Endothelial cell of umbilical vein (primary cell): ENCODE measurements around the gene ARID1B. TPM values are rescaled to one million over a fixed set of nuclear protein-coding genes. Genes with fewer than 3 reads are reported as not detected.

ENCODE experiments used
- BruUV-seq: library from RNA; stranded (reverse); fragments of 400-500 nt; replicated peaks from 2 replicates; lab custom pipeline; 2021; lab: Mats Ljungman, UMichigan
- CTCF ChIA-PET: fragments of 300-600, 350-600 bp; sonication (Branson Sonifier 250); formaldehyde crosslinking; loops from one replicate; lab custom pipeline; 2021; ENCODE audit warnings: antibody characterized with exemption, inconsistent platforms; lab: Charles Lee
- POLR2A ChIA-PET: fragments of 300-600, 350-600 bp; sonication (Branson Sonifier 250); formaldehyde crosslinking; loops from one replicate; lab custom pipeline; 2021; ENCODE audit warnings: antibody characterized with exemption, inconsistent platforms; lab: Charles Lee
- DNase-seq: peaks from one replicate; pipeline ENCODE4 v3.0.0-alpha.2; 2011; ENCODE audit warnings: low read depth, low spot score
- FAIRE-seq: peaks from 2 replicates; lab custom pipeline; 2011; peaks lifted over from hg19 to GRCh38; lab: Jason Lieb, UNC
- H2AFZ ChIP-seq: 2 replicates; pipeline ENCODE4 v1.6.0; 2012; ENCODE audit warnings: low read depth, low read length, control low read depth, inconsistent platforms
- H3K27ac ChIP-seq: 2 replicates; pipeline ENCODE4 v1.5.1; 2011; ENCODE audit warnings: low read depth, mild to moderate bottlenecking, control low read depth, low read length, moderate library complexity; ENCODE audit not compliant: insufficient read depth
- H3K27me3 ChIP-seq, 2 experiments: 2 replicates each; pipeline versions ENCODE4 v1.6.0 to v1.6.1; 2011; ENCODE audit warnings: low read length in 2 of 2, mixed read lengths in 1 of 2; ENCODE audit not compliant: control insufficient read depth in 2 of 2, insufficient read depth in 2 of 2
- H3K36me3 ChIP-seq, 2 experiments: 2 replicates in 1 of 2; 3 replicates in 1 of 2; pipeline ENCODE4 v1.5.1; 2011; ENCODE audit warnings: low read length in 2 of 2, mild to moderate bottlenecking in 1 of 2, moderate library complexity in 1 of 2; ENCODE audit not compliant: control insufficient read depth in 2 of 2, insufficient read depth in 2 of 2; ENCODE audit errors: extremely low read depth in 1 of 2
- H3K4me1 ChIP-seq: 3 replicates; pipeline ENCODE4 v1.5.1; 2011; ENCODE audit warnings: mild to moderate bottlenecking, low read length; ENCODE audit not compliant: control insufficient read depth, insufficient read depth; ENCODE audit errors: extremely low read depth
- H3K4me2 ChIP-seq: 2 replicates; pipeline ENCODE4 v1.6.1; 2011; ENCODE audit warnings: low read length, control low read depth, mixed read lengths; ENCODE audit not compliant: insufficient read depth
- H3K4me3 ChIP-seq, 3 experiments: fragments of 200-600 bp in 1 of 3; sonication (generic), shearing (Covaris generic) in 1 of 3; replicated peaks in 1 of 3; 2 replicates each; pipeline ENCODE4 v1.5.1; 2011 to 2016; ENCODE audit warnings: control low read depth in 3 of 3, low read length in 3 of 3, mild to moderate bottlenecking in 2 of 3, inconsistent platforms in 1 of 3, low read depth in 1 of 3, moderate library complexity in 1 of 3; ENCODE audit not compliant: insufficient read depth in 1 of 3
- H3K79me2 ChIP-seq: 2 replicates; pipeline ENCODE4 v1.6.0; 2012; ENCODE audit warnings: low read length, inconsistent platforms; ENCODE audit not compliant: control insufficient read depth, insufficient read depth
- H3K9ac ChIP-seq: replicated peaks from 2 replicates; pipeline ENCODE3; 2011; ENCODE audit warnings: low read length, control low read depth; ENCODE audit not compliant: insufficient read depth; ENCODE audit errors: extremely low read depth
- H3K9me1 ChIP-seq: replicated peaks from 3 replicates; pipeline ENCODE4 v1.6.0; 2011; ENCODE audit warnings: mild to moderate bottlenecking, low read length; ENCODE audit not compliant: control insufficient read depth, insufficient read depth; ENCODE audit errors: extremely low read depth
- H3K9me3 ChIP-seq: replicated peaks from 2 replicates; pipeline ENCODE4 v1.5.1; 2012; ENCODE audit warnings: low read length, inconsistent platforms; ENCODE audit not compliant: control insufficient read depth, insufficient read depth
- H4K20me1 ChIP-seq: replicated peaks from 2 replicates; pipeline ENCODE3; 2011; ENCODE audit warnings: mild to moderate bottlenecking, low read length; ENCODE audit not compliant: control insufficient read depth, insufficient read depth; ENCODE audit errors: extremely low read depth
- CTCF ChIP-seq, 2 donors: IDR thresholded peaks; 1 replicate in 1 of 2; 2 replicates in 1 of 2; pipeline ENCODE4 v1.5.1; 2011; ENCODE audit warnings: low read length in 2 of 2, mild to moderate bottlenecking in 2 of 2, moderate library complexity in 2 of 2, control low read depth in 1 of 2, inconsistent platforms in 1 of 2, low read depth in 1 of 2; ENCODE audit not compliant: insufficient read depth in 1 of 2; ENCODE audit errors: extremely low read depth in 1 of 2
- FOS ChIP-seq: IDR thresholded peaks from 2 replicates; pipeline ENCODE4 v1.6.1; 2011; ENCODE audit warnings: mild to moderate bottlenecking, low read length, moderate library complexity, borderline replicate concordance; ENCODE audit not compliant: insufficient read depth
- GATA2 ChIP-seq: IDR thresholded peaks from 2 replicates; pipeline ENCODE4 v1.7.0; 2011; ENCODE audit warnings: low read depth, mild to moderate bottlenecking, moderate library complexity, mixed read lengths, low read length; ENCODE audit not compliant: insufficient read length, insufficient read depth
- MAX ChIP-seq: IDR thresholded peaks from 2 replicates; pipeline ENCODE4 v1.6.1; 2011; ENCODE audit not compliant: insufficient read depth, insufficient read length
- MYC ChIP-seq: IDR thresholded peaks from one replicate; pipeline ENCODE4 v1.6.1; 2011; ENCODE audit warnings: mild to moderate bottlenecking, low read depth, low read length
- POLR2A ChIP-seq: IDR thresholded peaks from 2 replicates; pipeline ENCODE4 v1.6.1; 2012; ENCODE audit warnings: low read depth, mild to moderate bottlenecking, control low read depth, low read length
- POLR2AphosphoS5 ChIP-seq: IDR thresholded peaks from 2 replicates; pipeline ENCODE4 v1.6.1; 2012; ENCODE audit warnings: low read depth, mild to moderate bottlenecking, control low read depth, low read length, moderate library complexity; ENCODE audit not compliant: insufficient read depth
- dilution Hi-C: fragments of 300-500 bp; cut with MboI; formaldehyde crosslinking; loops from one replicate; pipeline ENCODE4 v1.15.0; 2019; ENCODE audit warnings: low sequenced_read_pairs; ENCODE audit not compliant: extremely low pct_ligation_motif_present
- intact Hi-C: fragments of 100-400 bp; cut with micrococcal nuclease; formaldehyde crosslinking; loops from one replicate; pipeline ENCODE4 v1.10.0; 2022
- polyA plus RNA-seq, 4 experiments: library from polyadenylated mRNA; depleted of rRNA in 3 of 4; stranded (reverse) in 3 of 4; unstranded in 1 of 4; fragments of >200 nt; gene quantifications; 2 replicates each; pipeline versions ENCODE4 v1.2.1 to v1.2.3, GENCODE V29; 2011 to 2012; ENCODE audit warnings: missing spikeins in 1 of 4
- total RNA-seq: library from RNA; stranded (reverse); gene quantifications from 2 replicates; pipeline ENCODE4 v1.2.3, GENCODE V29; 2021

ARID1B gene
- total and polyA plus RNA-seq, 2 donors (not counting 3 experiments of a cell fraction or from before 2014, with no cell fraction given), result 21.8 to 89.5 TPM

- DNase-seq (peak; percentile 10), FAIRE-seq (no peak)
- H2AFZ ChIP-seq, result no peak overlapping the region
- no peak for TF ChIP-seq MYC
- ChIA-PET POLR2A (no interaction called here), CTCF (no interaction called here)
- H4K20me1 ChIP-seq, result peaks cover 6% of the 10 kb centered on the region
- dilution Hi-C loops (no loop called here), intact Hi-C loops (loop anchor here (1.0 kb wide), 1 partner anchor 11 kb away; no protein-coding TSS in a partner anchor)
- BruUV-seq, result no TSS peak
- H3K27me3 ChIP-seq, result no peaks in the 10 kb centered on the region
- peaks cover 7% of the 10 kb centered on the region for H3K4me1 ChIP-seq
- no peak overlapping the region for H3K4me2 ChIP-seq
- no peak overlapping the region for H3K9ac ChIP-seq
- peaks cover 98% of the 10 kb centered on the region for H3K79me2 ChIP-seq
- H3K36me3 ChIP-seq, result no peaks in the 10 kb centered on the region
- no peak overlapping the region for H3K27ac ChIP-seq
- no peaks in the 10 kb centered on the region for H3K9me3 ChIP-seq
- no peaks in the 10 kb centered on the region for H3K9me1 ChIP-seq
- no peak overlapping the region for H3K4me3 ChIP-seq
These were observed 13.6 kb downstream of the ARID1B start for GRCh38 chr6:156790711-156791319.

- Histone ChIP-seq H2AFZ (no peak overlapping the region), H3K27me3 (no peaks in the 10 kb centered on the region), H3K4me3 (no peak overlapping the region), H3K36me3 (no peaks in the 10 kb centered on the region), H3K79me2 (peaks cover 97% of the 10 kb centered on the region), H3K9ac (no peak overlapping the region), H4K20me1 (peaks cover 6% of the 10 kb centered on the region), H3K4me1 (peaks cover 7% of the 10 kb centered on the region), H3K9me1 (no peaks in the 10 kb centered on the region), H3K4me2 (no peak overlapping the region), H3K9me3 (no peaks in the 10 kb centered on the region), H3K27ac (no peak overlapping the region)
- intact Hi-C loops, result loop anchor here (1.0 kb wide), 1 partner anchor 11 kb away; no protein-coding TSS in a partner anchor
- DNase-seq (peak; percentile 65), FAIRE-seq (peak; percentile 77)
- CTCF ChIA-PET, result interaction anchor here (1.0 to 1.2 kb wide), 2 partner anchors 34 to 160 kb away, joined by 3 read pairs; no protein-coding TSS in a partner anchor
- POLR2A ChIA-PET, result no interaction called here
- no peak for TF ChIP-seq GATA2
- no peak for TF ChIP-seq CTCF (IDR thresholded peaks at IDR 0.05; ENCODE audit: extremely low read depth in 1 of 2, insufficient read depth in 1 of 2, low read depth in 1 of 2, low read length in 2 of 2)
- TF ChIP-seq POLR2A, result no peak
- no peak for TF ChIP-seq POLR2AphosphoS5
- no peak for TF ChIP-seq FOS
- TF ChIP-seq MAX, result no peak
- dilution Hi-C loops, result no loop called here
- BruUV-seq, result no TSS peak
These were observed 14.2 kb downstream of the ARID1B start for GRCh38 chr6:156791320-156791850.
